ENCODE results near the gene BRD9.
"Not testable (repeated sequence)": the region's sequence is repeated elsewhere in the genome, so short reads cannot be mapped to it uniquely, and the experiment has no call there.

Gene BRD9

DNA sequence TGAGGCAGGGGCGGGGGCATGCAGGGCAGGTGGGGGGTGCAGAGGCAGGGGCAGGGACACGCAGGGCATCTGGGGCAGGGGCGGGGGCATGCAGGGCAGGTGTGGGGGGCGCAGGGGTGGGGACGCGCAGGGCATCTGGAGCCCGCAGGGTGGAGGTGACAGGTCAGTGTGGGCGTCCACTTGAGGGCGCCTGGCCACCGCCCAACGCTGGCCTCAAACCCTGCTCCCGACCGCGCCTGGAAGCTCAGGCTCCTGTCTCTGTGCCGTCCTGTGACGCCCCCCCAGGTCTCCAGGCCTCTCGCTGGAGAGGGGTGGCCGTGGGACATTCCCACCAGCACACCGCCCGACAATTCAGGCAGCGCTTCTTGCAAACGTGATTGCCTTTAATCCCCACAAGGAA is 48.7 kb downstream of the BRD9 start:
- DNase-seq, result not testable (repeated sequence)

DNA sequence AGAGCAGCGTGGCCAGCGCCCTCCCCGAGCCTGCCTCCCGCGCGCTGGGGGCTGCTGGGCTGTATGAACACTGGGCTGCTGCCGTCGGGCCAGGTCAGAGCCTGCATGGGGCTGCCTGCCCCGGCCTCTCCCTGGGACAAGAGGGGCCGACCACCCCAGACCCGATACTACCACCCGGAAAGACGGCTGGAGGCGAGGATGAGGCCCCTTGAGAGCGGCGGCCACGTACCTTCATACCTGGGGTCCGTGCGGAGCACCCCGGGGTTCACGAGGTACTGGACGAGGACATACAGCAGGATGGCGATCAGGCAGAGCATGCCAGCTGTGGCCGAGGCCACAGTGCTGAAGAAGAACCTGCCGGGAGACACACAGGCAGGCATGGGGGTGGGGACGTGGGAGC is 49.2 kb downstream of the BRD9 start:
- not testable (repeated sequence) for DNase-seq

GRCh38 chr5:842402-843221 is 50.0 kb downstream of the BRD9 start:
- not testable (repeated sequence) for DNase-seq

DNA sequence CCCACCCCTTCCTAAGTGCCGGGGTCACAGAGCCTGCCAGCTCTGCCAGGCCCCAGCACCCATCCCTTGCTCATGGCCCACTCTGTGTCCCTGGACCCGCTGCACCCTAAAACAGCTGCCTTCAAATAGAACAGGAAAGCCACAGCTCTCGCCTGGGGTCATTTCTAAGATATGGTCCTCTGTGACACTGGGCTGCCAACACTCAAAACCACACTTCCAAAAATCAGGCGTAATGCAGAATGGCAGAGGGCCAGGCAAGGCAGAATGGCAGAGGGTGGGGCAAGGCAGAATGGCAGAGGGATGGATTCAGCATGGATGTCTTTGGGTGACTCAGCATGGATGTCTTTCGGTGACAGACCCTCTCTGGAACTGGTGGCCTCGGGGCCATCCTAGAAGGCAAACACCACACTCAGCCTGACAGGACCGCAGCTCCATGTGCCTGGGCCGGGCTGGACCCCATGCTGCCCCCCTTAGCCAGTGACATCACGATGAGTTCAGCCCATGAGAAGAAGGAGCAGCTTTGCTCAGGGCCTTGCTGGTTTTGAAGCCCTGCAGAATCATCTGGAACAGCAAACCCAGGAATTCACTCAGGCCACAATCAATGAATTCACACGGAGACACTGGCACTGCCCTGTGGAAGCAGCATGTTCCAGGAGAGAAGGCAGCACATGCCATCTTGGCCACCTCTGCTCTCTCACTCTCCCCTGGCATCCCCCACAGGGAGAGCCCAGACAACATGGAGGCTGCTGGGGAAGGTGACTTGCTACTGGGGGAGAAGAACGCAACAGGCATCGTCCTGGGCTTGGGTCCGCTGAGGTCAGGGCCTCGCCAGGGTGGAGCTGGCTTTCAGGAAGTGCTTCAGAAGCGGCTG is 50.8 kb downstream of the BRD9 start:
- not testable (repeated sequence) for DNase-seq

GRCh38 chr5:840974-841435 is 51.6 kb downstream of the BRD9 start:
- not testable (repeated sequence) for DNase-seq

DNA sequence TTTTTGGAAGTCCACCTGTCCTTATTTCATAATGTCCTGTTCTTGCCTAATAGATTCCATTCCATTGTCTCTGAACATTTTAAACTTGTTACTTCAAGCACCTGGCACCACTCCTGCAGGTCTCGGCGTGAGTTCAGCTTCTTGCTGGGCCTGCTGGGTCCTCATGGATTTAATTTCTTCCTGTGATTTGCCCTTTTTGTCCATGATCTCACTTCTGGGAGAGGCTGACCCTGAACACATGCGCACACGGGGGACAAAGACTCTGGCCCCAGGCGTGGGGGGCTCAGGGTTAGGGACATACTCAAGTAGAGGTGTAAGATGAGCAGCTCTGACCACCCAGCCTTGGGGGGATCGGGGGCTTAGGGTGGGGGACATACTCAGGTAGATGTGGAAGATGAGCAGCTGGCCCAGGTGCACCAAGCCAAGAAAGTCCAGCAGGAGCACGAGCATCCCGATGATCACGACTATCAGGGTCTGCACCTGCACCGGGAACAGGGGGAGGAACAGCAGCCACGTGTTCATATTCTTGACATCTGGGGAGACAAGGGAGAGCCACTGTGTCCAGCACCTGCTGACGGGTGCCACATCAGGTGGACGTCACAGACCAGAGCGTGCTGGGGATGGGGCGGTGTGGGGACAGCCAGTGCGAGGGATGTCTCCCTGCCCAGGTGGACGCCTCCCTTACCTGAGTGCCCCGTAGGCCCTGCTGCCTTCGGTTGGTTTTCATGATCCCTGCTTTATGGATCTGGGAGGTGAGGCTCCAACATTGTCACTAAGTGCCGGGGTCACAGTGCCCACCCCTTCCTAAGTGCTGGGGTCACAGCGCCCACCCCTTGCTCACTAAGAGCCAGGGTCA is 52.3 kb downstream of the BRD9 start:
- not testable (repeated sequence) for DNase-seq

DNA sequence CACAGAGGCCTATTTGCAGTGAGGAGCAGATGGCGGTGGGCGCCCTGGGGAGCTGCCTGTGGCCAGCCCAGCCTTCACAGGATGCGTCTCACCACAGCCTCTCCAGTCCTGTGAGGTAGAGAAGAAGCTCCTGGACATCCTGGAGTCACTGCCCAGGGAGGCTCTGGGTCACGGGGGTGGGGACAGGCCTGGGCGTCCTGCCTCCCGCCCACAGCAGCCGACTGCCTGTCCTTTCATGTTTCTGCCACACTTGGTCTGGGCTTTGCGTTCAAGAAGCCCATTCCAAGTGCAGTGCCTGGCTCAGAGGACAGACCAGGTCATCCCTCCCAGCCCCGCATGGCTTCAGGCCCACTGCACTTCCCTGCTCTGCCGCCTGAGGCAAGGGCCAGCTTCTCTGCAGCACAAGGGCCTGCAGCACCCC is 54.2 kb downstream of the BRD9 start:
- not testable (repeated sequence) for DNase-seq

- DNase-seq, result not testable (repeated sequence)
These were observed 54.9 kb downstream of the BRD9 start for GRCh38 chr5:837621-838121.

DNA sequence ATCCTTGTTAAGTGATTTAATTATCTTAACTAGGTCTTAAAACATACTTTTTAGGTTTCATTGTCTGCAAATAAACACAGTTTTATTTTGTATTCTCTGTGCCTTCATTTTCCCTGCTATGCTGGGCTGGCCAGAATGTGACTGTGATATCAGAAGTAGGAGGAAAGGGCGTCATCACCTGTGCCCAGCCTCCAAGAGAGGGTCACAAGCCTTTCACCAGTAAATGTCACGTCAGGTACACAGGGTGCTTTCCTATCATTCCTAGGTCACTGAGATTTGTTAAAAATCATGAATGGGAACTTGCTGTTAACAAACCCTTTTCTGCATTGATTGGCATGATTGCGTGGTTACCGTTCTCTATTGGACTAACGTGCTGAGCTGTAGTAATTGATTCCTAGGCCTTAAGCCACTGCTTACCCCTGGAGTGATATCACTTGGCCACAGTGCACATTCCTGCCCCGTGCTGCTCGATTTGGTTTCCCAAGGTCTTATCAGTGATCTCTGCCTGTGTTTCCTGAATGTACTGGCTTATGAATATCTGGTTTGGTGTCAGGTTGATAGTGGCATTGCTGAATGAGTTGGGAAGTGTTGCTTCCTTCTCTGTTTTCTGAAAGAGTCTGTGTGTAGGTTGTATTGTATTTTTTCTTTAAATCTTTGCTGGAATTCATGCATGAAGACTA is 56.5 kb downstream of the BRD9 start:
- not testable (repeated sequence) for DNase-seq

GRCh38 chr5:834013-834412 is 58.6 kb downstream of the BRD9 start:
- not testable (repeated sequence) for DNase-seq

DNA sequence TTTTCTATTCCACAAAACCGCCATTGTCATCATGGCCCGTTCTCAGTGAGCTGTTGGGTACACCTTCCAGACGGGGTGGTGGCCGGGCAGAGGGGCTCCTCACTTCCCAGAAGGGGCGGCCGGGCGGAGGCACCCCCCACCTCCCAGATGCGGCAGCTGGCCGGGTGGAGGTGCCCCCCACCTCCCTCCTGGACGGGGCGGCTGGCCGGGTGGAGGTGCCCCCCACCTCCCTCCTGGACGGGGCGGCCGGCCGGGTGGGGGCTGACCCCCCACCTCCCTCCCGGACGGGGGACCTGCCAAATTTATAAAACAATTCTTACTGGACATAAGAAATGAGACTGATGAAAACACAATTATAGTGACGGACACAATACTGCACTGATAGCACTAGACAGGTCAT is 64.4 kb downstream of the BRD9 start:
- DNase-seq, result not testable (repeated sequence)

GRCh38 chr5:825544-825943 is 67.1 kb downstream of the BRD9 start:
- peak; percentile 18 to 36 for DNase-seq

DNA sequence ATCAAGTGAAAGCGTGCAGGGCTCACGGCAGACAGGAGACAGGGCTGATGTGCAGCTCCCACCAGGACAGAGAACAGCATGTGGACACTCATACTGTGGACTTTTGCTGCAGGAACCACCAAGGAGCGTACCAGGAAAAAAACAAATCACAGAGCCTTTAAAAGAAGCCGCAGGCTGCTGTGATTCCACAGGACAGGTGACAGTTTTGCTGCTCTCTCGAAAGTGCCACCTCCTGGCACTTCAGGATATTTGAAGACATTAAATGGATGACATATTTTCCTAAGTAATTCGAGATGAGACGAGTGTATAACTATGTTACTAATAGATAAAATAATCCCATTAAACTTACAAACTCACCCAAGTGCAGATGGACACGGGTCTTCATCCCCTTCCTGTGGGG is 71.1 kb downstream of the BRD9 start:
- DNase-seq, result no peak

DNA sequence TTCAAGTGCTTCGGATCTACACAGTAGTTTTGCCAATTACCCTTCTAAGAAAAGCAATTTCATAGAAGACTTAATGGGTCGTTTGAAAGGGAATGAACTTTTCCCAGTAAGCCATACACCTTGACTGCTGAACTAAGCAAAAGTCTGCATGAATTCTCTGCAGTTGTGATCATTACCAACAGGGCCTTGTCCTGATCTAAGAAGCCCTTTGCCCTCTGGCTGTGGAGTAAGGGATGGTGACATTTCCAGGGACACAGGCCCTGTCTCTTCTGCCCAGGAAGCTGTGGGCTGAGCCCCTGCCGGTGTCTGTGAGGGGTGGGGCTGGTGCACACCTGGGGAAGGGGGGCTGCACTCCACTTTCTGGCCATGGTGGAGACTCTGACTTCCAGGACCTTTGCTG is 72.4 kb downstream of the BRD9 start:
- DNase-seq, result no peak

DNA sequence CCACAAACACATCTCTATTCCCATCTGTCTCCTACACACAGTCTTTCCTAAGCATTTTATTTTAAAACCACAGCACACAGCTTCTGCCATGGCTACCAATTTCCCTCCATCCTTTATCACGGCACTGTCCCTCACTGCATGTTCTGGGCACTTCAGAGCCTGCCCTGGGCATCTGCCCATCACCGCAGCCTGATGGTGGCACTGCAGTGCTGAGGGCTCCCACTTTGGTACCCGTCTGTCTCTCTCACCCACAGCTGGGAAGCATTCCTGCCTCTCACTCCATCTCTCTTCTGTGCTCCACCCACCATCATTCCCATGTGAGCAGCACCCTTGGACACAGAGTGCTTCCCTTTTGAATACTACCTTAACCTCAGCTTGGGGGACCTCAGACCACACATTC is 73.5 kb downstream of the BRD9 start:
- DNase-seq, result no peak

DNA sequence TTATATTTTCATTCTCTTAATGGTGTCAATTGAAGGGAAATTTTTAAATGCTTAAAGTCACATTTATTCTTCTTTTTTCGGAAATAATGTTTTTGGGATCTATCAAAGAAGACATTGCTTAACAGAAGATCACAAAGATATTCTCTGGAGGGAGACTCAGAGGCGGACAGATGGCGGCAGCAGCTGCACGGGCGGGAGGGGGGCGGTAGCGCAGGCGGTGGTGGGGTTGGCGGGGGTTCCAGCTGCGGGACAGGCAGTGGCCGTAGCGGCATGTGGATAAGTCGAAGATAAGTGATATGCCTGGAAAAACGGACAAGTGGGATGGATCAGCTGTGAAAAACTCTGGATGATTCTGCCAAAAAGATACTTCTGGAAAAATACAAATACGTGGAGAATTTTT is 76.4 kb downstream of the BRD9 start:
- DNase-seq, result no peak

- DNase-seq, result no peak
These were observed 77.2 kb downstream of the BRD9 start for GRCh38 chr5:815449-815848.

Measured in NCI-H526 (cell line).